DMS53 treated with DMSO at 0.1 percent for 48 hours (cell line): Measurements from ENCODE around the gene CYP46A1.

Experiments used
- DNase-seq: peaks from one replicate; lab custom pipeline; 2025; ENCODE audit not compliant: unreplicated experiment; lab: John Stamatoyannopoulos, UW

CYP46A1 gene

DNA sequence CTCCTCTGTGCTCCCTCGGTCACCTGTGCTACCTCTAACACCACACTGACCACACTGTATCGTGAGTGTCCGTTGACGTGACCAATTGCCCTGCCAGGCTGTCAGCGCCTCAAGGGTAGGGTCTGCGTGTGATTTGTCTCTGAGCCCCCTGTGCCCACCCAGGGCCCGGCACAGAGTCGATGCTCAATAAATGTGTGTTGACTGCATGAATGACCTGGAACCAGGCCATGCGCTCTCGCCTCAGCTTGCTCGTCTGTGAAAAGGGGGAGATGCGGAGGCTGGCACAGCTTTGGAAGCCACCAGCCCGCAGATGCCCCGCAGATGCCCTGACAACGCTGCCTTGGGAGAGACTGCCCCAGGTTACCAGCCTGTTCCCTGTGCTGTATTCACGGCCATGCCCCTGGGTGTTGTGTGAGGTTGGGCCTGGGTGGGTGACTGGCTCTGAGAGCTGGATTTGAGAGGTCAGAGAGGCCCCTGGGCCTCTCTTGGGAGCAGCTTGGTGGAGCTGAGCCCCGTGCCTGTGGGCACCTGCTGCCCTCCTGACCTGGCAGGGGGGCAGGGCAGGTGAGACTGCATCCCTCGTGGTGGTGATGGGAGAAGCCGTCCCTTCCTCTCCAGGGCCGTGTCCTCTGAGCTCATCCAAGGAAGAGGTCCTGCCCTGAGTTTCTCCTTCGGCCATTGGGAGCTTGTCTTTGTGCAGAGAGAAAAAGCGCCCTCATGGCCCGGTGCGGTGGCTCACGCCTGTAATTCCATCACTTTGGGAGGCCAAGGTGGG, 43.2 kb downstream of the CYP46A1 start:
- no peak for DNase-seq

DNA sequence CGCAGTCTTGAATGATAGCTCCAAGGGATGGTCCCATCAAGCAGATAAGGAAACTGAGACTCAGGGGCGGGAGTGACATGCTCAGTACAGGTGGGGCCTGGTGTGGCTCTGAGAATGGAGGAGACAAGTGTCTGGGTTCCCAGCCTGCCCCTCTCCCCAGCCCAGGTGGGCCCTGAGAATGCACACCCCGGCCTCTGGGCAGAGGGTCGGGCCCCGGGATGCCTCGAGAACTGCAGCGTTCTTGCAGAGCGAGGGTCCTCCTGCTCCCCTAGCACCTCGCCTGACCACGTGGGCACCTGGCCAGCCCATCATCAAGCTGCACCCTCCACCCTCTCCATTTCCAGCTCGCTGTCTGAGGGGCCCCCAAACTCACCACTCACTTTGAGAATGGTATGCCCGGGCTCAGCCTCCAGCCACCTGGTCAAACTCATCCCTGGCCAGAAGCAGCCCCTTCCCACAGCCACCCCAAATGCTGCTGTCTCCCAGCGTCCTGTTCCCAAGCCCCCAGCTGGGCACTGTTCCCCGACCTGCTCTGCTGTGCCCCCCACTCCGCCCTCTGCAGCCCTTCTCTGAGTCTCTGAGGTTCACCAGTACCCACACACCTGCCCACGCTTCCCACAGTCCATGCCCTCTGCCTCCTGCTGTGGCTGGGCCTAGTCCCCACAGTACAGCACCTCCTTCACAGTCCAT, 44.3 kb downstream of the CYP46A1 start:
- no peak for DNase-seq

DNA sequence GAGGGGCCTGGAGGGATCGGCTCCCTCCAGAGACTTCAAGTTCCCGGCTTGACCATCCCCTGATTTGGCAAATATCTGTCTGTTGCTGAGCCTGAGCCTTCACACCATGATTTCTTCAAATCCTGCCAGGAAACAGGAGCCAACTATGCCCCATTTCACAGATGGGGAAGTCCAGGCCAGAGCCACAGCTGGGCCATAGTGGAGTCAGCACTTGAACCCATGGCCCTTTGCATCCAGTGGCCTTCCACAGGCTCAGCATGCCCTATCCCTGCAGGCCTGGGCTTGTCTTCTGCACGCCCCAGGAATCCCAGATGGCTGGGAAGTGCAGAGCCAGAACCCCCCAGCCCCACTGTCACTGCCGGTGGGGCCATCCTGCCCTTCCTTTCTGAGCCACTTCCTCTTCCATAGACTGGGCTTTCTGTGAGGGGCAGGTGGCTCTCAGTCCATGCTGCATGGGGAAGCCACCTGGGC, 44.9 kb downstream of the CYP46A1 start:
- DNase-seq = no peak

DNA sequence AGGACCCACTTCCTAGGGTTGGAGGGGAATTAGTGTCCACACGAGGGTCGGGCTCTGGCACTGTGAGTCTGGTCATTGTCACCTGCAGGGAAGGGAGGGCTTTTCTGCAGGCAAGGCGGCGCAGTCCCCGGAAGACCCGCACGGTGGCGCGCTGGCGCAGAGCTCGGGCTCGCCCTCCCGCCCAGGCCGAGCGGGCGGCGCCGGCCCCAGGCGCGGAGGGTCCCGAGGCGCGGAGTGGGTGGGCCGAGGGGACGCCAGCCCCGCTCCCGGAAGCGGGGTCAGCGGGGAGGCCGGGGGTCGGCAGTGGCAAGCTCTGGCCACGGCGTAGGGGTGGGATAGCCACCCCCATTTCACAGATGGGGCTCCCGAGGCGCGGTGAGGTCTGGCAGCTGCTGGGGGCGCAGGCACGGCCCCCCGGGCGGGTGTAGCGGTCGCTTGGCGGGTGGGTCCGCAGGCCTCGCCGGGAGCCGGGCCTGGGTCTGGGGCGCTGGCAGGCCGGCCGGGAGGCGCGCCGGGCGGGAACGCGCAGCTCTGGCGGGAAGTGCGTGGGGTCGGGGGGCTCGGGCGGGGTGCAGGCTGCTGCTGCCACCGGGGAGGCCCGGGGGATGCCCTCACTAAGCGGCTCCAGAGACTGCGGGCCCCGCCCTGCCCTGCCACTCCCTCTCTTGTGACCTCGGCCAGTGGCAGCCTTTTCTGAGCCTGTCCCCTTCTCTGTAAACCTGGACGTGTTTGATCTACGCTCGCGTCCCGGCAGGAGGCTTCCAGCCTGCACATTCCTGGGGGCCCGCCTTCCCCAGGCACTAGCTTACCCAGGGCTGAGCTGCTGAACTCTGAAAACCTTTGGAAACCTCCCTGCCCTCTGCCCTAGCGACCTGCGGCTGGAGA, 46.1 kb downstream of the CYP46A1 start:
- no peak for DNase-seq

DNA sequence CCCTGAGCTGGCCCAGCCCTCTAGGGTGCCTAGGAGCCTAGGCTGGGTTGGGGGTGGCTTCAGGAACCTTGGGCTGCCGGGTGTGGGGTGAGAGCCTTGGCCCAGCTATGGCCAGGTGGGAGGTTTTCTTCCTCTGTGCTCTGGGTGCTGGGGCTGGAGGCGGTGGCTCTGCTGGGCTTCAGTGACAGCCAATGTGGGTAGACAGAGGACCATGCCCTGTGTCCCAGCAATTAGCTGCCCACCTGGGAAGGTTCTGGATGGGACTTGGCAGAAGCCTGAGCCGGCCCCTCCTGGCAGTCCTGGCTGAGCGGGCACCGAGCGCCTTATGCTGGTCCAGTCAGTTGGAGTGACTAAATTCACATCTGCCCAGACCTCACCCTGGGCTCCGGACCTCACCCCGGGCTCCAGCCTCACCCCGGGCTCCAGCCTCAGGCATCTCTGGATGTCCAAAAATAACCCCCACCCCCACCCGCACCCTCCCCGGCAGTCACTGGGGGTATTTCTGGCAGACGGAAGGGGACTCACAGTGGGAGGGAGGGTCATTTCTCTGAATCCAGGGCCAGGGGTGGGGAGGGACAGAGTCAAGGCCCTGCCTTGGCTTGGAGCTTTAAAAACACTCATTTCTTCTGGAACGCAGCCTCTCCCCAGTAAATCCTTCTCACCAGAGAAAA, 46.9 kb downstream of the CYP46A1 start:
- no peak for DNase-seq

DNA sequence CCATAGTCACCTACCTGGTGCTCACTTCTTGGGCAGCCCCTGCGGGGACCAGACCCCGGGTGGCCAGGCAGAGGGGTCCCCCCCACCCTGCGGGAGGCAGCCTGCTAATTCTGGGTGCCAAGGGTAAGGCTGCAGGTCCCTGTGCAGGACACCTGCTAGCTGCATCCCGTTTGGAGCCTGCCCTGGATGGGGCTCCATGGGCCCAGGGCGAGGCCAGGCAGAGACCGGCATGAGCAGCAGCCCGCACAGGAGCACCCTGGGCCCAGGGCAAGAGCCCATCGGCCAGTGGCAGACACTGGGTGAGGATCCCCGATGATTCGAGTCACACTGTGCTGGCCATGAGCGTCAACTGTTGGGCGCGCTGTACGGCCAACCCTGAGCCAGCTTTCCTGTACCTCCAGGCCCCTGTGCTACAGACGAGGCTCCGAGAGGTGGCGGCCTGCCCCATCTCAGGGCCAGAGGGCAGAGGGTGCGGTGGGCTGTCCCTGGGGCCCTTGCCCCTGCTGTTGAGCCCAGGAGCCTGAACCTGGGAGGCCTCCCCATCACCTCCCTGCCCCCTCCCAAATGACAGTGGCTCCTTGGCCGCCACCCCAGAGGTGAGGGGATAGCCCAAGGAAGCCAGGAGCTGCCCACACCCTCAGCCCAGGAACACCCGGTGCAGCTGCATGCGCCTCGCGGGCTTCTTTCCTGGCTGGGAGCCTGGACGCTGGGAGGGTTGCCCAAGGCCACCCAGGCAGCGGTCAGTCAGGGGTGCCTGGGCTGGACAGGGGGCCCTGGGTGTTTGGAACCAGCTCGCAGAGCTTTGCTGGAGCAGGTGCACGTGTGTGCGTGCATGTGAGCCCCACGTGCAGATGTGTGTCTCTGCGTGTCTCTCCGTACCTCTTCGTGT, 47.7 kb downstream of the CYP46A1 start:
- DNase-seq = no peak

DNA sequence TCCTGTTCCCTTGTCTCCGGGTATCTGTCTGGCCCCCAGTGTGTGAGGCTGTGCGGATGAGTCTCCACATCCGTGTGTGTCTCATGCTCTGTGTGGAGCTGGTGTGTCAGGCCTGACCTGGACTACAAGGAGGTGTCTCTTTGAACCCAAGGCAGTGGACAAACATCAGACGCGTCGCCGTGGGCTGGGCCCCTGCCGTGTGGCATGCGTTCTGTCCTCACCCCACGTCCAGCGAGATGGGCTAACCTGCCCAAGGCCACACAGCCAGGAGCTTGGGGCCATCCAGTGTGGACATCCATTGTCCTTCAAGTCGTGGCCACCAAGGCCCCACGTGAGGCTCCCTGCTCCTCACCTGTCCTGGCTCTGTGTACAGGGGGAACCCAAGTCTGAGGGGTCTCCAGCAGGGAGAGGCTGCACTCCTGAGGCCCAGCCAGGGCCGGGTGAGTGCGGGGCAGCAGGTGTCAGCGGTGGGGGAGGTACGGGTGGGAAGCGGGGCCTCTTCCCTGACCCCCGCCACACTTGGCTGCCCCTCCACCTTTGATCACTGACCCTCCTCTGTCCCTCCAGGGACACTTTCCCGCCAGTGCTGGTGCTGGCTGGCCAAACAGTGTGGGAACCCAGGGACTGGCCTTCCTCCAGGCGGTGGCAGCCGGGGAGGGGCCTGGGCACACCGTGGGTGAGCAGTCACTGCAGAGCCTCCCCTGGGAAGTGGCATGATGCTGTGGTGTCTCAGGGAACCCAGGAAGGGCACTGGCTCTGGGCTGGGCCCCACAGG, 48.5 kb downstream of the CYP46A1 start:
- DNase-seq = no peak

DNA sequence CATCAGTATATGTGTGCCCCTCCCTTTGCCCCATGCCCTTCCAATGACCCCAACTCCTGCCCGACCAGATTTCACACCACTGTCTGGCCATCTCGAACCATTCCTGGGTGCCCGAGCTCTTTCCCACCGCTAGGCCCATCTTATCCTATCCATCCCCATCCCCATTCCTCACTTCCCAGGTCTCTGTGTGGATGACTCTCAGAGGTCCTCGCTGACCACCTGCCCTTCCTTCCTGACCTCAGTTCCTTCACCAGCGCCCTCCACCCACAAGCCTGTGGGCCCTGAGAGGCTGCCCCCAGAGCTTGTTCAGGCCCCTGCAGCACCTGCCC, 49.1 kb downstream of the CYP46A1 start:
- DNase-seq = no peak

DNA sequence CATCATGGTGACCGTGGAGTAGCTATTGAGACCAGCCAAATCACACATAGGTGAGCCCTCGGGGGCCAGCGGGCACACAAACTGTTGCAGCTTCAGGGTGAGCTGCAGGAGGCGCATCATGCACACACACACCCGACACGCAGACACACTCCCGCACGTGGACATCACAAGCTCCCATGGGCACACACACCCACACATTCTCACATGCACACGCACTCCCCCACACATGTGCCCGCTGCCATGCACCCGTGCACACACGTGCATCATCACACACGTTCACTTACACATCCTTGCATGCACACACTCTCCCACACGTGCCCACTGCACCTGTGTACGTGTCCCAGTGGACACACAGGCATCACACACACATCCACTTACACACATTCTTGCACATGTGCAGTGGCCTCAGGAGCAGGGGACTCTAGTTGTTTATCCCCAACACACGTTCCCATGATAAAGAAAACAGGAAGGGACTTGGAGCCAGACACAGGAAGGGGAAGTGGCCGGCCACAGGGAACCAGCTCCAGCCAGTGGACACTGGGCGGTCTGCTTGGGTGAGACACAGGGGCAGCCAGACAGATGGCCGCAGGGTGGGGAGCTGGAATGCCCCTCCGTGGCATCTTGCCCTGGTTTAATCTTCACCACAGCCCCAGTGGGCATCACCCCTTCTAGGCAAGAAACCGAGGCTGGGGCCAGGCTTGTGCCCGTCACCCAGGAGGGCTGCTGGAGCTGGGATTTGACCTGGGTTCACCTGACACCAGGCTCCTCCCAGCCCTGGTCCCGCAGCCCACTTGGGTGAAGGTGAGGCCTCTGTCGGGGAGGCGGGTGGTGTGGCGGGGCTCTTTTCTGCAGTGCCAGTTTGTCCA, 49.7 kb downstream of the CYP46A1 start:
- DNase-seq = no peak

DNA sequence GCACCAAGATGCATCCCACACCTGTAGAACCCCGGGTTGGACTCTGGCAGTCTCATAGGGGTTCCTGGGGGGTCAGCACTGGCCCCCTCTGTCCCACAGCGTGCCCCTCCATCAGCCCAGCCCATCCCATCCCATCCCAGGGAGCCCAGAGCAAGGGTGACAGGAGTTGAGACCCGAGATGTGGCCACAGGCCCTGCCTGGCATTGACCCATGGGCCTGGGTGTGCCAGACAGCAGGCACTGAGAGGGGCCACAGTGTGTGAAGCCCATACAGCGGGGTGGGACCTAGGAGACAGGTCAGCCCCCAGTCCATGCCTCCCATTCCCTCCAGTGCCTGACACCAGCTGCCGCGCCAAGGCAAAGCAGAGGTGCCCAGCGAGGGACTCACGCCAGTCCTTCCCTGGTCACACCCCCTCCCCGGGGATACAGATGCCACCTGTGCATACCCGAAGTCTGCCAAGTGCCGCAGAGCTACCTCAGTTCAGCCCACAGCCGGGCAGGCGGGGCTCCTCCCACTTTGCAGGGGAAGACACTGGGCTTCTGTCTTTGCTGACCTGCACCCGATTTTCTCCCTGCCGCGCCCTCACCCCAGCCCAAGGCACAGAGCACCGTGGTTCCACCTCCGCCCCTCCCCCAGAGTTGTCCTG, 50.4 kb downstream of the CYP46A1 start:
- no peak for DNase-seq

DNA sequence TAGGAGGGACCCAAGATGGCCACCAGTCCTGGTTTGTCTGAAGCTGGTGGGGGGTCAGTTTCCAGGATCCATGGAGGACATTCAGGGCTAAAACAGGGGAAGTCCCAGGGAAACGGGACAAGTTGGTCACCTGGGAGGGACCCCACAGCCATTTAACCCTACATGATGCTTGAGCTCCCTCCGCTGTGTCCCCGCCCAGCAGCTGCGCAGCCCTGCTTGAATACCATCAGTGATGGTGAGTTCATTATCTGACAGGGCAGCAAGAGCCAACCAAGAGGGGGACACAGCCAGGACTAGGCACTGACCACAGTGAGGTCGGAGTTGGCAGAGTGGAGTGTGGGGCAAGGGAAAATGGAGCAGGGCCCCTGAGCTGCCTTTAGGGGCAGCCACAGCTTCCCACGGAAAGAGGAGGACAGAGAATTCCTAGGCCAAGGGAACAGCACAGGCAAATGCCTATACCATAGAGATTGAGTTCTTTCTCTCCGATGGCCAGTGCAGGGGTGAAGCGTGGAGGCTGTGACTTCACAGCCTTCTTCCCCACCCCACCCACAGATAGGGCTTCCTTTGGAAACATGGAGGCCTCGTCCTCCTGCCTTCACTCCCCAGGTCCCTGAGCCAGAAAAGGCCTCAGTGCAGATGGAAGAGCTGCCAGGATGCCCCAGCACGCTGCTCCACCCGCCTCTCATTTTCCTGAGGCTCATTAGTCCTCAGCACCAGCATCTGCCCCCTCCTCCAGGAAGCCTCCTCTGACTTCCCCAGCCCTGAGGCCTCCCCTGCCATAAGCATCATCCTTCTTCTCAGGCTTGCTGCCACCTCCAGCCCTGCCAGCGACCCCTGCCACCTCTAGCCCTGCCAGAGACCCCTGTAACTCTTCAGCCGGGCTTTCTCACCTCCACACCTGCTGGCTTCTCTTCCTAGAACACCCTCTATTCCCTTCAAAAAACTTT, 51.4 kb downstream of the CYP46A1 start:
- no peak for DNase-seq

DNA sequence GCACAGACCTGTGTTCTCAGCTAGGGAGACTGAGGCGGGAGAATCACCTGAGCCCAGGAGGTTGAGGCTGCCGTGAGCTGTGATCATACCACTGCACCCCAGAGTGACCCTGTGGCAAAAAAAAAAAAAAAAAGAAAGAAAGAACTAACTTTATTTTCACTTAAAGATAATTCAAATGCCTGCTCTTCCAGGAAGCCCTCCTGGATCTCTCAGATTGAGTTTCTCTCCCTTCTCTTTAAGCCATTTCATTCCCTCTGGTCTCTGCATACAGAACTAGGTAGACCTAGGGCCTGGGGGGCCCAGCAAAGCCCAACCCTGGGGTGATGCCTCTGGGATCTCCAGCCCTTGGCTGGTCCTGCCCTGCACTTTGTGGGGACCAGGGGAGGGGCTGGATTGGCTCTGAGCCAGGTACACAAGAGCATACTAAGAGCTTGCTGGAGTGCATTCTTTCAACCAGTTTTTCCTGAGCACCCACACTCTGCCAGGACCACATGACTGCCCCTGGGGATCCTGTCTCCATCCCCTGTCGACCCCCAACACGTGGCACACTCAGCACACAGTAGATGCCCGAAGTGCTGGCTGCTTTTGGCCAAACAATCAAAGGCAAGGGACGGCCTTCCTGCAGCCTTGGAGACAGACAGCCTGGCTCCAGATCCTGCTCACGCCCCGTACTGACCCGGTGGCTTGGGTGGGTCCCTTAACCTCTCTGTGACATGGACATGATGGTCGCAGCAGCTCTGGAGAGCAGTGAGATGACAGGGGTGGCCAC, 52.7 kb downstream of the CYP46A1 start:
- no peak for DNase-seq

DNA sequence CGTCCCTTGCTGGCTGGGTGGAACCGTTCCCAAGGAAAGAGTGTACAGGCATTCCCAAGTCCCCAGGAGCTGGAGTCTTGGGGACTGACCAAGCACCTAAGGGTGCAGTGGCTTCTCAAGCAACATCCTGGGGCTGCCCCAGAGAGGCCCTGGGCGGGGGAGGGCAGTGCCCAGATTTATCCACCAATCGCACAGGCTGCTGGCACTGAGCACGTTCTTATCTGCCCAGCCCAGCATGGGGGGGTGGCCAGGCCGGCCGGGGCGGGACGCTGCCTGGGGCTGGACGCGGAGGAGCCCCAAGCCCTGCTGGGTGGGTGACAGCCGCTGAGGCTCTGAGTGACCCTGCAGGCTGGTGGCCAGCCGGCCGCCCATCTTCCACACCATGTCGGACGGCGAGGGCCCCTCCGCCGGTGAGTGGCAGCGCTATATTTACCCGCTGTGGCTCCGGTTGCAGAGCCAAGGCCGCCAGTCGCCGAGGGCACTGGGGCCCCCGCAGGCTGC, 53.4 kb downstream of the CYP46A1 start:
- DNase-seq = no peak

DNA sequence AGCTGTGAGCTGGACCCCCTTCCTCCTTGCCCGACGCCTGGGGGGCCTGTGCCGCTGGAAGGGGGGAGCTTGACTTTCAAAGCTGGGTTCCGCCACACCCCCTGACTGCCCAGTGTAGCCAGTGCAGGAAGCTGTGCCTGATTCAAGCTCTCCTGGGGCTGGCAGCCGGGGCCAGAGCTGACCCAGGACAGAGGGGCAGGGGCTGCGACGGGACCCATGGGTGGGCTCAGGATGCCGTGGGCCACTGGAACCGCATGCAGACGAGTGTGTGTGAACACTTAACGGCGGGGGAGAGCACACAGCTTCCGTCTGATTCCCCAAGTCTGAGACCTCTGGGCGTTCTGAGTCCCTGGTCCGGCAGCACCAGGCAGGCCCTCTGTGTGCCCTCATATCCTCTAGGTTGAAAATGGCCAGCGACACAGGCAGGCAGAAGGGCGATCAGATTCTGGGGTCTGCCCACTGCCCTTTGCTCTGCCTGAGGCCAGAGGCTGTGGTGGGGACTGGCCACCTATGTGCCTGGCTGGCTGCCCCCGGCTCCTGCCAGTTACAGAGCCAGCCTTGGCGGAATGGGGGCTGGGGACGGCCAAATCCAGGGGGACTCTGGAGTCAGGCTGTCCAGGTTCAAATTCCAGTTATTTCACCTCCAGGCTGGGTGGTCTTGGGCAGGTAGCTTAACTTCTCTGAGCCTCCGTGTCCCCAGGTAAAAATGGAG, 54.0 kb downstream of the CYP46A1 start:
- DNase-seq = no peak

DNA sequence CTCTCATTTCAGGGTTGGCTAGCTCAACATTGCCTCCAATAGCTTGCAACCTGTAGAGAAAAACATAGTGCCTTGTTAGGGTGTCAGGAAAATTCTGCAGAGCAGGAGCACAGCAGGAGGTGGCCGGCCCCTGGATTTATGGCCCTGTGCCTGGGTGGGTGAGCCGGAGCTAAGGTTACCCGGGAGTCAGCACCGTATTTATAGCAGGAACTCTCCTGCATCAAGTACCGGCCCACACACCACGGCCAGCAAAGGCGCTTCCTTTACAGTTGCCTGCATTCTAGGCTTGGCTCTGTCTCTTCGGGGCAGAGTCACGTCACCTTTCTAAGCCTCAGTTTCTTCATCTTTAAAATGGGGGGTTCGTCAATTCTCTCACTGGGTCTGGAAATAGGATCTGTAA, 56.3 kb downstream of the CYP46A1 start:
- DNase-seq = no peak
